Ishikawa (cell line): Measurements from ENCODE around the gene RHO.

ENCODE experiments used
- CEBPB ChIP-seq: IDR thresholded peaks from 2 replicates; pipeline ENCODE4 v1.6.1; 2012
- CREB1 ChIP-seq: IDR thresholded peaks from 2 replicates; pipeline ENCODE4 v1.6.1; 2012; ENCODE audit warnings: low read depth
- EGR1 ChIP-seq: IDR thresholded peaks from 2 replicates; pipeline ENCODE4 v1.6.1; 2012
- EP300 ChIP-seq: IDR thresholded peaks from 2 replicates; pipeline ENCODE4 v1.6.1; 2012; ENCODE audit warnings: borderline replicate concordance
- FOXM1 ChIP-seq: IDR thresholded peaks from 2 replicates; pipeline ENCODE4 v1.6.1; 2012; ENCODE audit warnings: low read depth, borderline replicate concordance
- MAX ChIP-seq: IDR thresholded peaks from 2 replicates; pipeline ENCODE4 v1.6.1; 2012
- NFIC ChIP-seq: IDR thresholded peaks from 2 replicates; pipeline ENCODE4 v1.6.1; 2012
- RAD21 ChIP-seq: IDR thresholded peaks from 2 replicates; pipeline ENCODE4 v1.6.1; 2012; ENCODE audit warnings: low read depth
- REST ChIP-seq: IDR thresholded peaks from 2 replicates; pipeline ENCODE4 v1.6.1; 2012; ENCODE audit warnings: low read depth, mild to moderate bottlenecking
- TAF1 ChIP-seq: IDR thresholded peaks from 2 replicates; pipeline ENCODE4 v1.6.1; 2012; ENCODE audit warnings: low read depth, mild to moderate bottlenecking
- TCF12 ChIP-seq: IDR thresholded peaks from 2 replicates; pipeline ENCODE4 v1.6.1; 2012; ENCODE audit warnings: low read depth
- TEAD4 ChIP-seq: IDR thresholded peaks from 2 replicates; pipeline ENCODE4 v1.6.1; 2012
- USF1 ChIP-seq: IDR thresholded peaks from 2 replicates; pipeline ENCODE4 v1.6.1; 2012
- YY1 ChIP-seq: IDR thresholded peaks from 2 replicates; pipeline ENCODE4 v1.6.1; 2012; ENCODE audit warnings: low read depth
- ZBTB7A ChIP-seq: IDR thresholded peaks from 2 replicates; pipeline ENCODE4 v1.6.1; 2012; ENCODE audit warnings: low read depth

RHO gene

GRCh38 chr3:129539206-129539605 is 10.8 kb downstream of the RHO start:
- no peak for TF ChIP-seq FOXM1
- no peak for TF ChIP-seq REST
- TF ChIP-seq NFIC: no peak
- TF ChIP-seq TCF12: no peak
- TF ChIP-seq TAF1: no peak
- no peak for TF ChIP-seq EGR1
- TF ChIP-seq MAX: no peak
- no peak for TF ChIP-seq EP300
- no peak for TF ChIP-seq RAD21
- TF ChIP-seq CEBPB: no peak
- TF ChIP-seq TEAD4: no peak
- no peak for TF ChIP-seq USF1
- TF ChIP-seq YY1: no peak
- no peak for TF ChIP-seq ZBTB7A
- no peak for TF ChIP-seq CREB1

DNA sequence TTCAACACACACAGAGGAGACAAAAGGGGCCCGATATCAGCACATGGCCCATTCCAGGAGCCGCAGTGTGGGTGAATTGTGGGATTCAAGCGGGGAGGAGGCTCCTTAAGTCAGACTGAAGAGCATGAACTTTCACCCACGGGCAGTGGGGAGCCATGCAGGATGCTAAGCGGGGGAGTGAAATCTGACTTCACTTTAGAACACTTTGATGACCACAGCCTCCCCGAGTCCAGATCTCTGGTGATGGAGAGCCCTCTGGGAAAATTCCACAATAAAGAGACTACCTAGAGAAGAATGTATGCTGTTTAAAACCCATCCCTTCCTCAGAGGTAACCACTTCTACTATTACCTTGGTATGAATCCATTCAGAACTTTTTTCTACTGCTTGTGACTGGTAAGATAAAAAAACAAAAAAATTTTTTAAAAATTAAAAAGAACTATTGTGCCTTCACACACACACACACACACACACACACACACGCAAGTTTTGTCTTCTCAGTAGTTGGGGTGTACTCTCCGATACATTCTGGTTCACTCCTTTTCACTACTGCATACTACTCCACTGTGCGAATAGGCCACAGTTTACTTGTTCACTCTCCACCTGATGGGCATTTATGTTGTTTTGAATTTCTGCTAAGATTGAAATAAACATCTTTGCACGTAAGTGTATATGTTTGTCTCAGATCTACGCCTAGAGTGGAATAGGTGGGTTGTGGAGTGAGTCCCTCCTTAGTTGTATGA is 12.5 kb downstream of the RHO start:
- TF ChIP-seq ZBTB7A (no peak), TCF12 (no peak), TEAD4 (no peak), RAD21 (no peak), TAF1 (no peak), CEBPB (no peak), USF1 (no peak), FOXM1 (no peak), YY1 (no peak), MAX (no peak), NFIC (no peak), EGR1 (no peak)

DNA sequence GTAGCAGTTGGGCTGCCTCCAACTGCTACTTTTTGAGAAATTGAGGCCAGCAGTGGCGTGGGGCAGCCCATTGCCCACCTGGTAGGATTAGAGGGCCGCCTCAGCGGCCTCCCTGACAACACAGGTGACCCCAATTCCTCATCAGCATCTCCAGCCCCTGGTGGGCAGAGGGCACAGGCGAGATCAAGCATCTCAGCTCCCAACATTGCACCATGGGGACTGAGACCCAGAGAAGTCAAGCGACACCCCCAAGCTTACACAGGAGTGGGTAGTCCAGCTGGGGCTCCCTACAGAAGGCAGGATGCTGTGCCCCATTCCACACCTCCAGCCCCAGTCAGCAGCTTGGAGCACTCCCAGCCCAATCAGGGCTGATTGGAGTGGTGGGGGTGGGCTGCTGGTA is 14.3 kb downstream of the RHO start:
- TF ChIP-seq CEBPB (no peak), EP300 (no peak), REST (no peak), RAD21 (no peak), FOXM1 (no peak), NFIC (no peak), CREB1 (no peak), MAX (no peak), TAF1 (no peak)

GRCh38 chr3:129543156-129543790 is 14.8 kb downstream of the RHO start, which contains the start of gene H1-8:
H1-8 (plus strand) TSS chr3:129543175; CDS start chr3:129543219, 44 bp downstream.
- no peak for TF ChIP-seq MAX
- TF ChIP-seq REST: no peak
- TF ChIP-seq NFIC: no peak
- TF ChIP-seq FOXM1: no peak
- no peak for TF ChIP-seq TEAD4
- TF ChIP-seq CEBPB: no peak
- no peak for TF ChIP-seq ZBTB7A
- no peak for TF ChIP-seq USF1
- no peak for TF ChIP-seq YY1
- TF ChIP-seq TCF12: no peak
- no peak for TF ChIP-seq RAD21
